IMR-90 (cell line): ENCODE data around the gene FST. TPM values are rescaled to one million over a fixed set of nuclear protein-coding genes. Genes with fewer than 3 reads are reported as not detected.

ENCODE experiments used
- ATAC-seq: fragments of 200-7000 bp; cut with Tn5 transposase; 2 replicates; pipeline ENCODE4 v1.9.1; 2020; ENCODE audit warnings: low read depth, mild to moderate bottlenecking, moderate library complexity
- BruUV-seq: library from RNA; stranded (reverse); fragments of 400-500 nt; replicated peaks from 2 replicates; lab custom pipeline; 2021; lab: Mats Ljungman, UMichigan
- CTCF ChIA-PET: fragments of 300-600 bp; formaldehyde crosslinking; extraction: SDS; loops from one replicate; lab custom pipeline; 2021; ENCODE audit warnings: antibody characterized with exemption; lab: Yijun Ruan, JAX
- POLR2A ChIA-PET: fragments of 300-600 bp; sonication (Branson Sonifier 250); formaldehyde crosslinking; loops from one replicate; lab custom pipeline; 2022; ENCODE audit warnings: antibody characterized with exemption; ENCODE audit not compliant: unreplicated experiment; lab: Charles Lee
- DNase-seq: peaks from one replicate; pipeline ENCODE4 v3.0.0; 2013
- H2AFZ ChIP-seq: replicated peaks from 2 replicates; pipeline ENCODE3; 2013; ENCODE audit warnings: low read length, mild to moderate bottlenecking; ENCODE audit not compliant: poor library complexity
- H2AK5ac ChIP-seq: 2 replicates; pipeline ENCODE4 v1.6.1; 2013; ENCODE audit warnings: low read depth, low read length, inconsistent platforms
- H2AK9ac ChIP-seq: replicated peaks from 2 replicates; pipeline ENCODE3; 2013; ENCODE audit warnings: mild to moderate bottlenecking, low read depth, low read length, moderate library complexity; ENCODE audit not compliant: poor library complexity
- H2BK120ac ChIP-seq: 2 replicates; pipeline ENCODE4 v1.6.1; 2013; ENCODE audit warnings: low read depth, low read length, inconsistent platforms
- H2BK15ac ChIP-seq: 3 replicates; pipeline ENCODE4 v1.6.1; 2013; ENCODE audit warnings: low read depth, low read length, inconsistent platforms
- H2BK20ac ChIP-seq: 2 replicates; pipeline ENCODE4 v1.6.1; 2013; ENCODE audit warnings: low read depth, mild to moderate bottlenecking, inconsistent platforms, low read length, moderate library complexity
- H2BK5ac ChIP-seq: 2 replicates; pipeline ENCODE4 v1.6.1; 2013; ENCODE audit warnings: mild to moderate bottlenecking, low read depth, low read length, inconsistent platforms; ENCODE audit not compliant: poor library complexity, severe bottlenecking
- H3K14ac ChIP-seq: replicated peaks from 2 replicates; pipeline ENCODE4 v1.6.1; 2013; ENCODE audit warnings: low read depth, low read length, inconsistent platforms
- H3K18ac ChIP-seq: 2 replicates; pipeline ENCODE4 v1.6.1; 2013; ENCODE audit warnings: low read depth, low read length, control low read depth
- H3K23ac ChIP-seq: 2 replicates; pipeline ENCODE4 v1.6.1; 2013; ENCODE audit warnings: low read depth, low read length, inconsistent platforms
- H3K27ac ChIP-seq: 2 replicates; pipeline ENCODE4 v1.5.1; 2013; ENCODE audit warnings: mild to moderate bottlenecking, control low read depth, low read length; ENCODE audit not compliant: insufficient read depth
- H3K27me3 ChIP-seq: 2 replicates; pipeline ENCODE4 v1.6.1; 2013; ENCODE audit warnings: low read length; ENCODE audit not compliant: control insufficient read depth, insufficient read depth
- H3K36me3 ChIP-seq: 2 replicates; pipeline ENCODE4 v1.6.1; 2013; ENCODE audit warnings: low read length, mixed read lengths; ENCODE audit not compliant: control insufficient read depth, insufficient read depth
- H3K4ac ChIP-seq: 2 replicates; pipeline ENCODE4 v1.6.1; 2013; ENCODE audit warnings: low read depth, low read length, inconsistent platforms
- H3K4me1 ChIP-seq: 2 replicates; pipeline ENCODE4 v1.6.1; 2013; ENCODE audit warnings: low read length, mixed read lengths; ENCODE audit not compliant: control insufficient read depth, insufficient read depth
- H3K4me2 ChIP-seq: 2 replicates; pipeline ENCODE4 v1.6.1; 2013; ENCODE audit warnings: low read depth, mild to moderate bottlenecking, control low read depth, low read length, moderate library complexity
- H3K4me3 ChIP-seq: 2 replicates; pipeline ENCODE4 v1.5.1; 2013; ENCODE audit warnings: low read depth, mild to moderate bottlenecking, control low read depth, low read length, moderate library complexity; ENCODE audit not compliant: insufficient read depth
- H3K56ac ChIP-seq: 2 replicates; pipeline ENCODE4 v1.6.1; 2013; ENCODE audit warnings: low read length, inconsistent platforms; ENCODE audit not compliant: insufficient read depth; ENCODE audit errors: extremely low read depth
- H3K79me1 ChIP-seq, 2 experiments: 2 replicates each; pipeline ENCODE4 v1.6.1; 2013; ENCODE audit warnings: low read length in 2 of 2, inconsistent platforms in 1 of 2, low read depth in 1 of 2
- H3K9ac ChIP-seq: 2 replicates; pipeline ENCODE4 v1.6.1; 2013; ENCODE audit warnings: low read depth, low read length, control low read depth
- H3K9me1 ChIP-seq: 2 replicates; pipeline ENCODE4 v1.6.1; 2013; ENCODE audit warnings: low read length, inconsistent platforms; ENCODE audit not compliant: insufficient read depth
- H3K9me3 ChIP-seq: 2 replicates; pipeline ENCODE4 v1.6.1; 2013; ENCODE audit warnings: low read length; ENCODE audit not compliant: control insufficient read depth, insufficient read depth
- H4K20me1 ChIP-seq: 2 replicates; pipeline ENCODE4 v1.6.1; 2013; ENCODE audit warnings: low read length, inconsistent platforms; ENCODE audit not compliant: insufficient read depth
- H4K5ac ChIP-seq: 2 replicates; pipeline ENCODE4 v1.6.1; 2013; ENCODE audit warnings: mild to moderate bottlenecking, low read depth, low read length, control low read depth
- H4K8ac ChIP-seq, 2 experiments: 2 replicates each; pipeline ENCODE4 v1.6.1; 2013; ENCODE audit warnings: low read depth in 2 of 2, low read length in 2 of 2, control low read depth in 1 of 2, inconsistent platforms in 1 of 2
- H4K91ac ChIP-seq: 2 replicates; pipeline ENCODE4 v1.6.1; 2013; ENCODE audit warnings: low read depth, low read length, inconsistent platforms; ENCODE audit not compliant: insufficient read depth
- MAFK ChIP-seq: IDR thresholded peaks from 2 replicates; pipeline ENCODE4 v1.6.1; 2012; ENCODE audit warnings: low read depth, low read length, improper control_type of control experiment
- MXI1 ChIP-seq: IDR thresholded peaks from 2 replicates; pipeline ENCODE4 v1.6.1; 2012; ENCODE audit warnings: low read depth, mild to moderate bottlenecking, low read length, moderate library complexity, borderline replicate concordance
- NFE2L2 ChIP-seq: fragments of 150-350 bp; IDR thresholded peaks from 2 replicates; pipeline ENCODE4 v1.6.1; 2016; ENCODE audit warnings: low read depth, mild to moderate bottlenecking, low read length
- RCOR1 ChIP-seq: IDR thresholded peaks from 2 replicates; pipeline ENCODE4 v1.6.1; 2012; ENCODE audit warnings: mild to moderate bottlenecking, low read length, improper control_type of control experiment; ENCODE audit not compliant: insufficient replicate concordance
- SMC3 ChIP-seq: fragments of 150-350 bp; IDR thresholded peaks from 2 replicates; pipeline ENCODE4 v1.6.1; 2016; ENCODE audit warnings: low read depth, mild to moderate bottlenecking, antibody characterized with exemption, low read length, moderate library complexity
- WGBS, 2 experiments: methylation state at CpG; one replicate each; pipeline versions ENCODE4 v1.1.5 to v1.1.7; 2013; ENCODE audit warnings: missing lambda C conversion rate in 2 of 2; ENCODE audit not compliant: insufficient read length in 1 of 2; ENCODE audit errors: extremely low coverage in 2 of 2; 5-methylcytosine and 5-hydroxymethylcytosine counted together
- dilution Hi-C: fragments of 300-500 bp; cut with HindIII; formaldehyde crosslinking; loops from one replicate; pipeline ENCODE4 v1.14.3; 2018; ENCODE audit warnings: low sequenced_read_pairs; ENCODE audit not compliant: unreplicated experiment
- in situ Hi-C: fragments of 300-500 bp; cut with MboI; formaldehyde crosslinking; loops from 3 replicates; pipeline ENCODE4 v1.14.3; 2019; ENCODE audit warnings: low sequenced_read_pairs, inconsistent platforms, mixed read lengths
- intact Hi-C: fragments of 100-400 bp; cut with micrococcal nuclease; formaldehyde crosslinking; loops from 2 replicates; pipeline ENCODE4 v1.10.0; 2022
- polyA plus RNA-seq, 3 experiments: library from polyadenylated mRNA; depleted of rRNA; stranded (reverse); fragments of >200 nt; gene quantifications; 2 replicates each; pipeline ENCODE4 v1.2.3, GENCODE V29; 2012; ENCODE audit warnings: low replicate concordance in 1 of 3
- total RNA-seq: library from RNA; depleted of rRNA; stranded (reverse); fragments of >200 nt; gene quantifications from 2 replicates; pipeline ENCODE4 v1.2.3, GENCODE V29; 2012
- TF ChIP-seq, protein P1 (sequence below): fragments of 150-350 bp; IDR thresholded peaks from 2 replicates; pipeline ENCODE4 v1.6.1; 2016; ENCODE audit warnings: low read depth, mild to moderate bottlenecking, low read length, moderate library complexity, borderline replicate concordance
- TF ChIP-seq, protein P2 (sequence below): fragments of 150-350 bp; IDR thresholded peaks from 2 replicates; pipeline ENCODE4 v1.6.1; 2017; ENCODE audit warnings: mild to moderate bottlenecking, antibody characterized with exemption, low read length, low read depth

FST gene
- total and polyA plus RNA-seq, 2 of the 4 experiments (the other 2 are of a cell fraction) = 141 to 195 TPM

DNA sequence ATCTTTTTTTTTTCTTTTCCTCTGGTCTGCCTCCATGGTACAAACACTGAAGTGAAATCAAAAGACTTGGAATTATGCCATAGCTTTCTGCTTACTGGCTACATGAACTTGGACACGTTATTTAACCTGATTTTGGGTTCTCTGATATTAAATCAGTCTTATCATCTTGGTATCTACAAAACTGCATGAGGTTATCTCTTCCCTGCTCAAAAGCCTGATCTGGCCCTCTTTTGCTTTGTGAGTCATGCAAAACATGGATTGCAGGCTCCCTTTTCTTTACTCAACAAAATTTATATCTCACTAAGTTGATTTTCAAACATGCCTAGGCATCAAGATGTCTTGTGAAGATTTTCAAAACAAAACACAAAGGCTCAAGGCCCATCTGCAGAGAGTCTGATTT lies 45.9 kb upstream of the FST start:
- TF ChIP-seq NFE2L2 = no peak
- no peak for TF ChIP-seq RCOR1
- TF ChIP-seq, protein P1, sequence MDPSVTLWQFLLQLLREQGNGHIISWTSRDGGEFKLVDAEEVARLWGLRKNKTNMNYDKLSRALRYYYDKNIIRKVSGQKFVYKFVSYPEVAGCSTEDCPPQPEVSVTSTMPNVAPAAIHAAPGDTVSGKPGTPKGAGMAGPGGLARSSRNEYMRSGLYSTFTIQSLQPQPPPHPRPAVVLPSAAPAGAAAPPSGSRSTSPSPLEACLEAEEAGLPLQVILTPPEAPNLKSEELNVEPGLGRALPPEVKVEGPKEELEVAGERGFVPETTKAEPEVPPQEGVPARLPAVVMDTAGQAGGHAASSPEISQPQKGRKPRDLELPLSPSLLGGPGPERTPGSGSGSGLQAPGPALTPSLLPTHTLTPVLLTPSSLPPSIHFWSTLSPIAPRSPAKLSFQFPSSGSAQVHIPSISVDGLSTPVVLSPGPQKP = no peak
- no peak for TF ChIP-seq SMC3
- TF ChIP-seq MAFK = no peak
- TF ChIP-seq, protein P2, sequence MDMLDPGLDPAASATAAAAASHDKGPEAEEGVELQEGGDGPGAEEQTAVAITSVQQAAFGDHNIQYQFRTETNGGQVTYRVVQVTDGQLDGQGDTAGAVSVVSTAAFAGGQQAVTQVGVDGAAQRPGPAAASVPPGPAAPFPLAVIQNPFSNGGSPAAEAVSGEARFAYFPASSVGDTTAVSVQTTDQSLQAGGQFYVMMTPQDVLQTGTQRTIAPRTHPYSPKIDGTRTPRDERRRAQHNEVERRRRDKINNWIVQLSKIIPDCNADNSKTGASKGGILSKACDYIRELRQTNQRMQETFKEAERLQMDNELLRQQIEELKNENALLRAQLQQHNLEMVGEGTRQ = no peak
- no peak for TF ChIP-seq MXI1
- H2BK15ac ChIP-seq = 0 out of 3 replicates have a peak overlapping the region, but pooled peaks have one; percentile 13
- no peak overlapping the region; the same call in 1 of the 2 replicates for H2BK20ac ChIP-seq
- H3K9me3 ChIP-seq = no peaks in the 10 kb centered on the region
- peak overlapping the region; percentile 25; the same call in 1 of the 2 replicates for H2BK120ac ChIP-seq
- H3K4me3 ChIP-seq = no peak overlapping the region
- no peak overlapping the region for H3K27ac ChIP-seq
- dilution Hi-C loops (no loop called here), in situ Hi-C loops (loop anchor here (5.0 kb wide), 2 partner anchors 172 to 252 kb away; no protein-coding TSS in a partner anchor), intact Hi-C loops (loop anchor here (5.0 kb wide), 1 partner anchor 312 kb away; no protein-coding TSS in a partner anchor)
- peak; percentile 40 for DNase-seq
- no peak overlapping the region for H4K91ac ChIP-seq
- no peak overlapping the region for H2AK5ac ChIP-seq
- no peak overlapping the region for H3K4me2 ChIP-seq
- no CpG with 5 or more reads among the region's 1 CpG for WGBS, 2 experiments
- H3K23ac ChIP-seq = no peak overlapping the region
- H3K9ac ChIP-seq = no peak overlapping the region
- peak overlapping the region; percentile 45; the same call in 1 of the 2 replicates for H3K18ac ChIP-seq
- ChIA-PET CTCF (interaction anchor here (1.6 kb wide), 1 partner anchor 800 kb away, joined by 4 read pairs; no protein-coding TSS in a partner anchor), POLR2A (no interaction called here)
- peaks cover 8% of the 10 kb centered on the region for H3K9me1 ChIP-seq
- 0 out of 4 replicates have a peak overlapping the region, but pooled peaks of 1 of the 2 experiments have one; percentile 25 for H4K8ac ChIP-seq
- H2AK9ac ChIP-seq = no peak overlapping the region
- H3K14ac ChIP-seq = no peak overlapping the region
- no peaks in the 10 kb centered on the region for H3K36me3 ChIP-seq
- H3K79me1 ChIP-seq = peaks cover 0 to 6% of the 10 kb centered on the region in 2 experiments; a peak in 3 of 4 replicates
- no peak overlapping the region for H2BK5ac ChIP-seq
- H2AFZ ChIP-seq = no peak overlapping the region
- H4K20me1 ChIP-seq = no peaks in the 10 kb centered on the region
- no TSS peak for BruUV-seq
- H4K5ac ChIP-seq = no peak overlapping the region
- ATAC-seq = no peak
- H3K27me3 ChIP-seq = no peaks in the 10 kb centered on the region
- peaks cover 16% of the 10 kb centered on the region for H3K4me1 ChIP-seq
- H3K56ac ChIP-seq = no peak overlapping the region
- H3K4ac ChIP-seq = peak overlapping the region; percentile 24; the same call in 1 of the 2 replicates
